Fibroblast of the aortic adventitia (primary cell): ENCODE results near the gene CENPX. TPM values are rescaled to one million over a fixed set of nuclear protein-coding genes. Genes with fewer than 3 reads are reported as not detected.

Experiments
- DNase-seq: peaks from one replicate; pipeline ENCODE4 v3.0.0-alpha.2; 2010; ENCODE audit warnings: low read depth
- H3K4me3 ChIP-seq: 2 replicates; pipeline ENCODE4 v1.5.1; 2011; ENCODE audit warnings: low read depth, mild to moderate bottlenecking, control low read depth, low read length, moderate library complexity
- CTCF ChIP-seq: IDR thresholded peaks from 2 replicates; pipeline ENCODE4 v1.5.1; 2011; ENCODE audit warnings: mild to moderate bottlenecking, low read length, control low read depth, inconsistent platforms; ENCODE audit not compliant: insufficient read depth
- total RNA-seq: library from RNA; depleted of rRNA; stranded (reverse); fragments of >200 nt; gene quantifications from 2 replicates; pipeline ENCODE4 v1.2.3, GENCODE V29; 2012; ENCODE audit warnings: low replicate concordance

CENPX gene
- total RNA-seq, 1 donor: 41.8 TPM

GRCh38 chr17:82009413-82009812 is 13.3 kb downstream of the CENPX start:
- no peak for DNase-seq
- no peak for TF ChIP-seq CTCF

DNA sequence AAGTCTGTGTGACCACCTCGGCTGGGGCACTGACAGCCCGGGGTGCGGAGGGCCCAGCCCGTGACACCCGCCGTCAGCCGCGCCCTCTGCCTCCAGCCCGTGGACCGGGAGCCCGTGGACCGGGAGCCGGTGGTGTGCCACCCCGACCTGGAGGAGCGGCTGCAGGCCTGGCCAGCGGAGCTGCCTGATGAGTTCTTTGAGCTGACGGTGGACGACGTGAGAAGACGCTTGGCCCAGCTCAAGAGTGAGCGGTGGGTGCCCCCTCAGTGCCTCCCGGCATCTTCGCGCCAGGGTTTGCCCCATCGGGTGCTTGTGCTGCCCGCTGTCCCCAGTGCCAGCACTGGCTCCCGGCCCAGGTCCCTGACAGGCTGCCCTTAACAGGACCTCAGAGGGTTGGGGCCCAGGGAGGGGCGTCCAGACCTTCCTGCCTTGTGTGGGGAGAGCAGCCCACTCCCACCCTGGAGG is 13.7 kb downstream of the CENPX start:
- DNase-seq: no peak
- no peak overlapping the region for H3K4me3 ChIP-seq
- no peak for TF ChIP-seq CTCF

More at GRCh38 chr17:82009413-82009812, 13.3 kb downstream of the CENPX start:
- H3K4me3 ChIP-seq: no peak overlapping the region

GRCh38 chr17:82008258-82008940 is 14.3 kb downstream of the CENPX start:
- no peak for DNase-seq
- no peak overlapping the region for H3K4me3 ChIP-seq
- TF ChIP-seq CTCF: no peak

- H3K4me3 ChIP-seq: no peak overlapping the region
- DNase-seq: no peak
- no peak for TF ChIP-seq CTCF
These were observed 15.0 kb downstream of the CENPX start for GRCh38 chr17:82007495-82008257.

DNA sequence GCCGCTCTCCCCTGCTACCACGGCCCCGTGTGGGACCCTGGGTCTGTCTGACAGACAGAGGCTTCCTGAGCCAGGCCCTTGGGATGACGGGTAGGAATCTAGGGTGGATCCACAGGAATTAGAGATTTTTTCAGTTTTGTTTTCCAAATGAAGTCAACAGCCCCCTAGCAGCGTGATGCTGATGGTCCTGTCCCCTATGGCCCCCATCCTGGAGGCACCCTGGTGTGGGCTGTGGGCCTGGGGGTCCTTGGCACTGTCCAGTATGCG is 15.5 kb downstream of the CENPX start:
- no peak overlapping the region for H3K4me3 ChIP-seq
- no peak for TF ChIP-seq CTCF
- DNase-seq: no peak

DNA sequence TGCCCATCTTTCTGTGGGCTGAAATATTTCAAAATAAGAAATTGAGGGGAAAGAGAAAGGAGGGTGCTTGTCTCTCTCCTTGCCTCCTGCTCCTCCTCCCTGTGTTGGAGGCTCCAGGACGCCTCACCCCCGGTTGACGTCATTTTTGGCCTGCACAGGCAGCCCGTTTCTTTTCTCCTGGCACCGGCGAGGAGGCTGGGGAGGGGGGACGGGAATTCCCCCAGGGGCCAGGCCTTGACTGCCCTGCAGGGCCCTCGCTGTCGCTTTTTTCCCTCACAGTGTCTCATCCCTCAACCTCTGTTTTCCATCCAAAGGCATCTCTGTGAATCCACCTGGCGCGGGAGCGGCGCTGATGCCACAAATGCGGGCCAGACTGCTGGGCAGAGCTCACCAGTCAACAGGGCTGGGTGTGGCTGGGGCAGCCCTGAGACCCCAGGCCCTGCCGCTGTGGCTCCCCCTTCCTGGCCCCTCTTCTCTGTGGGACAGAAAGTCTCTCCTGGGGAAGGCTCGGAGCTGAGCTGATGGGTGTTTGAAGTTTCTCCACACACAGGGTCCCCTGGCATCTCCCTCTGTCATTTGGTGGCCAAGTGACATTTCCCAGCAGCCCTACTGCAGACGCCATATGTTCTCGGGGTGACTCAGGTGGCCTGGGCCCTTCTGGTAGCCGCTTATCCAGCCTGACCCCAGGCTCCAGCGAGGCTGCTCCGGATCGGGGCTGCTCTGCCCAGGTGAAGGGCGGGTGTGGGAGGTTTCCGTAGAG is 16.0 kb downstream of the CENPX start:
- H3K4me3 ChIP-seq: no peak overlapping the region
- no peak for TF ChIP-seq CTCF
- DNase-seq: peak; percentile 62
